Measurements from ENCODE around the gene NUDT2.

NUDT2 gene

GRCh38 chr9:34392511-34392910, 63.1 kb downstream of the NUDT2 start:
- no peak for DNase-seq

Data from activated T-cell treated with anti-CD3 and anti-CD28 coated beads for 4 hours (primary cell).